OCI-LY1 (cell line): ENCODE data around the gene LAMB3.

ENCODE experiments used
- CTCF ChIP-seq: fragments of 200-600 bp; sonication (generic), shearing (Covaris generic); IDR thresholded peaks from 2 replicates; pipeline ENCODE4 v1.5.1; 2017; ENCODE audit warnings: mild to moderate bottlenecking, antibody characterized with exemption, low read length, moderate library complexity, mixed read lengths
- EZH2 ChIP-seq: fragments of 200-600 bp; sonication (generic), shearing (Covaris generic); IDR thresholded peaks from 2 replicates; pipeline ENCODE4 v1.8.0; 2017; ENCODE audit warnings: borderline replicate concordance, mixed run types, mild to moderate bottlenecking, antibody characterized with exemption, low read length, moderate library complexity, mixed read lengths

- TF ChIP-seq EZH2 (no peak), CTCF (no peak)
Measured at GRCh38 chr1:209626346-209627026, 25.7 kb downstream of the LAMB3 start.
